Panc1 (cell line): ENCODE data around the gene LYST. TPM values are rescaled to one million over a fixed set of nuclear protein-coding genes. Genes with fewer than 3 reads are reported as not detected.

Source experiments
- ATAC-seq: fragments of 200-7000 bp; cut with Tn5 transposase; 2 replicates; pipeline ENCODE4 v1.9.1; 2020; ENCODE audit warnings: mild to moderate bottlenecking, moderate library complexity
- BruUV-seq: library from RNA; stranded (reverse); fragments of 400-500 nt; replicated peaks from 2 replicates; lab custom pipeline; 2021; lab: Mats Ljungman, UMichigan
- CTCF ChIA-PET: fragments of 300-600 bp; sonication (Branson Sonifier 250); formaldehyde crosslinking; loops from one replicate; lab custom pipeline; 2022; ENCODE audit warnings: antibody characterized with exemption; lab: Charles Lee
- POLR2A ChIA-PET: fragments of 300-600 bp; sonication (Branson Sonifier 250); formaldehyde crosslinking; loops from one replicate; lab custom pipeline; 2022; ENCODE audit warnings: antibody characterized with exemption; lab: Charles Lee
- DNase-seq: peaks from one replicate; pipeline ENCODE4 v3.0.0-alpha.2; 2010; ENCODE audit warnings: low read depth, low spot score
- H3K27ac ChIP-seq: 2 replicates; pipeline ENCODE4 v1.5.1; 2011; ENCODE audit warnings: mild to moderate bottlenecking, low read length, inconsistent platforms
- H3K27me3 ChIP-seq: fragments of 200-500 bp; sonication (Bioruptor generic); 2 replicates; pipeline ENCODE4 v1.6.0; 2014; ENCODE audit warnings: low read length, inconsistent platforms; ENCODE audit not compliant: control insufficient read depth, insufficient read depth
- H3K36me3 ChIP-seq: fragments of 200-500 bp; sonication (Bioruptor generic); 2 replicates; pipeline ENCODE4 v1.5.1; 2014; ENCODE audit warnings: inconsistent platforms, mild to moderate bottlenecking, low read length, moderate library complexity; ENCODE audit not compliant: control insufficient read depth, insufficient read depth
- H3K4me1 ChIP-seq: 2 replicates; pipeline ENCODE4 v1.5.1; 2011; ENCODE audit warnings: inconsistent platforms, mild to moderate bottlenecking, low read length, moderate library complexity; ENCODE audit not compliant: control insufficient read depth, insufficient read depth
- H3K4me3 ChIP-seq, 2 experiments: 2 replicates each; pipeline ENCODE4 v1.5.1; 2011 to 2012; ENCODE audit warnings: low read depth in 2 of 2, low read length in 2 of 2, mild to moderate bottlenecking in 2 of 2, inconsistent platforms in 1 of 2, moderate library complexity in 1 of 2
- H3K9me3 ChIP-seq: fragments of 200-500 bp; sonication (Bioruptor generic); 2 replicates; pipeline ENCODE4 v1.5.1; 2014; ENCODE audit warnings: low read depth, mild to moderate bottlenecking, inconsistent platforms, low read length, moderate library complexity; ENCODE audit not compliant: control insufficient read depth, insufficient read depth
- CTCF ChIP-seq: fragments of 450-650 bp; IDR thresholded peaks from 2 replicates; pipeline ENCODE4 v1.5.1; 2017; ENCODE audit warnings: mild to moderate bottlenecking
- POLR2AphosphoS5 ChIP-seq: IDR thresholded peaks from 2 replicates; pipeline ENCODE4 v1.6.1; 2012; ENCODE audit warnings: mild to moderate bottlenecking, low read depth, low read length, moderate library complexity
- SIN3A ChIP-seq: IDR thresholded peaks from 2 replicates; pipeline ENCODE4 v1.6.1; 2012; ENCODE audit warnings: low read depth, mild to moderate bottlenecking, low read length, moderate library complexity, borderline replicate concordance; ENCODE audit not compliant: insufficient read depth
- TCF7L2 ChIP-seq: IDR thresholded peaks from 2 replicates; pipeline ENCODE4 v1.6.1; 2011; ENCODE audit warnings: mild to moderate bottlenecking, low read depth, low read length, inconsistent platforms
- in situ Hi-C: cut with HindIII; loops from 2 replicates; pipeline ENCODE4 v1.10.0; 2016; ENCODE audit warnings: low sequenced_read_pairs, low pct_unique_long_range_greater_than_20kb
- intact Hi-C: fragments of 100-400 bp; cut with micrococcal nuclease; formaldehyde crosslinking; loops from one replicate; pipeline ENCODE4 v1.10.0; 2022; ENCODE audit not compliant: unreplicated experiment
- total RNA-seq: library from RNA; stranded (reverse); gene quantifications from one replicate; pipeline ENCODE4 v1.2.1, GENCODE V29; 2021; ENCODE audit not compliant: unreplicated experiment
- TF ChIP-seq, protein P1 (sequence below), 2 experiments: IDR thresholded peaks; 2 replicates each; pipeline ENCODE4 v1.6.1; 2011 to 2012; ENCODE audit warnings: low read depth in 2 of 2, control low read depth in 1 of 2, low read length in 1 of 2, mild to moderate bottlenecking in 1 of 2, moderate library complexity in 1 of 2; ENCODE audit not compliant: insufficient read depth in 1 of 2

Gene LYST
- total RNA-seq, 1 experiment from 2014 or later, result 75.2 TPM

DNA sequence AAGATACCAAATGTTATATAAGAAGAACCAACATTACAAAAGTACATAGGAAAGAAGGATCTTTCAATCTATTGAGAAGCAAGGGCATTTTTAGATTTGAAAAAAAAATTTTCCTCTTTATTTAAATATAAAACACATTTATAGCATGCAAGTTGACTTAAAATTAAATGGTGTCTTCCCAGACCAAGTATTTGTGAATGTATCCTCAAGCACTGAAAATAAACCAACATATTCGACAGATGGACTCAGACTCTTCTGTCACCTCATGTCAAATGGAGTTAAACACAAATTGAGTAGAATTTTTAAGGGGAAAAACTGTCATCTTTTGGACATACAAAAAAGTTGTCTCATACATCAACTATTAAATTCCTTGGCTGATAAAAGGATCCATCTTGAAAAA lies 140.1 kb downstream of the LYST start:
- POLR2A ChIA-PET, result no interaction called here
- no peak overlapping the region for H3K4me3 ChIP-seq
- intact Hi-C loops (no loop called here), in situ Hi-C loops (no loop called here)
- H3K9me3 ChIP-seq, result no peaks in the 10 kb centered on the region
- H3K27ac ChIP-seq, result no peak overlapping the region
- DNase-seq (no peak), ATAC-seq (no peak)
- no peaks in the 10 kb centered on the region for H3K4me1 ChIP-seq
- BruUV-seq, result no TSS peak
- TF ChIP-seq TCF7L2 (no peak), POLR2AphosphoS5 (no peak), CTCF (no peak), SIN3A (no peak)
- TF ChIP-seq, protein P1, sequence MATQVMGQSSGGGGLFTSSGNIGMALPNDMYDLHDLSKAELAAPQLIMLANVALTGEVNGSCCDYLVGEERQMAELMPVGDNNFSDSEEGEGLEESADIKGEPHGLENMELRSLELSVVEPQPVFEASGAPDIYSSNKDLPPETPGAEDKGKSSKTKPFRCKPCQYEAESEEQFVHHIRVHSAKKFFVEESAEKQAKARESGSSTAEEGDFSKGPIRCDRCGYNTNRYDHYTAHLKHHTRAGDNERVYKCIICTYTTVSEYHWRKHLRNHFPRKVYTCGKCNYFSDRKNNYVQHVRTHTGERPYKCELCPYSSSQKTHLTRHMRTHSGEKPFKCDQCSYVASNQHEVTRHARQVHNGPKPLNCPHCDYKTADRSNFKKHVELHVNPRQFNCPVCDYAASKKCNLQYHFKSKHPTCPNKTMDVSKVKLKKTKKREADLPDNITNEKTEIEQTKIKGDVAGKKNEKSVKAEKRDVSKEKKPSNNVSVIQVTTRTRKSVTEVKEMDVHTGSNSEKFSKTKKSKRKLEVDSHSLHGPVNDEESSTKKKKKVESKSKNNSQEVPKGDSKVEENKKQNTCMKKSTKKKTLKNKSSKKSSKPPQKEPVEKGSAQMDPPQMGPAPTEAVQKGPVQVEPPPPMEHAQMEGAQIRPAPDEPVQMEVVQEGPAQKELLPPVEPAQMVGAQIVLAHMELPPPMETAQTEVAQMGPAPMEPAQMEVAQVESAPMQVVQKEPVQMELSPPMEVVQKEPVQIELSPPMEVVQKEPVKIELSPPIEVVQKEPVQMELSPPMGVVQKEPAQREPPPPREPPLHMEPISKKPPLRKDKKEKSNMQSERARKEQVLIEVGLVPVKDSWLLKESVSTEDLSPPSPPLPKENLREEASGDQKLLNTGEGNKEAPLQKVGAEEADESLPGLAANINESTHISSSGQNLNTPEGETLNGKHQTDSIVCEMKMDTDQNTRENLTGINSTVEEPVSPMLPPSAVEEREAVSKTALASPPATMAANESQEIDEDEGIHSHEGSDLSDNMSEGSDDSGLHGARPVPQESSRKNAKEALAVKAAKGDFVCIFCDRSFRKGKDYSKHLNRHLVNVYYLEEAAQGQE (IDR thresholded peaks at IDR 0.05; ENCODE audit: insufficient read depth in 1 of 2, low read depth in 2 of 2, low read length in 1 of 2), result no peak
- no peaks in the 10 kb centered on the region for H3K27me3 ChIP-seq
- peaks cover 44% of the 10 kb centered on the region for H3K36me3 ChIP-seq
- CTCF ChIA-PET, result no interaction called here

DNA sequence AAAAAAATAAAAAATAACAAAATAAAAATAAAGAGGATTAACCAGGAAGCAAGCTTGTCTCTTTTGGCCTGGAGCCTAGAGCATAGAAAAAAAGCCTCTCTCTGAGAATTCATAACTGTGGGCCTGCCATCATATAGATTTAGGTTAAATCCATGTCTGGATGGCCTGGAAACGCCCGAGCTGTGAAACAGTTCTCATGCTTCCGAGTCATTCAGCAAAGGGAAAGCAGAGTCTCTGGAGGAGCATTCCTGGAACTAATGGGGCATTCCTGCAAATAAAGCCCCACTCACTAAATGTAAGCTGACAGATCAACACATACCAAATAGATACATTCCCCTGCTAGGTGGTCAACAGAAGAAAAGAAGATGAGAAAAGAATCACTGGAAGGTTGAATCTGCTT lies 141.3 kb downstream of the LYST start:
- no peak for ATAC-seq
- Histone ChIP-seq H3K9me3 (no peaks in the 10 kb centered on the region), H3K27me3 (no peaks in the 10 kb centered on the region), H3K36me3 (peaks cover 48% of the 10 kb centered on the region), H3K27ac (no peak overlapping the region), H3K4me1 (no peaks in the 10 kb centered on the region), H3K4me3 (no peak overlapping the region)
- DNase-seq, result no peak
- ChIA-PET CTCF (no interaction called here), POLR2A (no interaction called here)
- TF ChIP-seq, protein P1 (IDR thresholded peaks at IDR 0.05; ENCODE audit: insufficient read depth in 1 of 2, low read depth in 2 of 2, low read length in 1 of 2), result no peak
- BruUV-seq, result no TSS peak
- intact Hi-C loops (no loop called here), in situ Hi-C loops (no loop called here)
